Measurements from ENCODE around the gene KRT73. TPM values are rescaled to one million over a fixed set of nuclear protein-coding genes. Genes with fewer than 3 reads are reported as not detected.
A peak's percentile ranks its signal among the peaks of the same experiment; 100 is the strongest.

KRT73 gene
- total and polyA plus RNA-seq, 9 of the 15 experiments (the other 6 are each of a cell fraction or from before 2014, with no cell fraction given) = 0.09 to 0.18 (median 0.13) TPM; not detected in 5

GRCh38 chr12:52559979-52560378 is 58.4 kb downstream of the KRT73 start:
- Histone ChIP-seq H3K4me1 (replicated peaks in 1 of 2; ENCODE audit: control insufficient read depth in 2 of 2, insufficient read depth in 2 of 2, low read length in 2 of 2) (no peaks in the 10 kb centered on the region), H3K4me3 (no peak overlapping the region), H3K27ac (ENCODE audit: extremely low read depth, low read depth, low read length) (no peak overlapping the region), H4K20me1 (replicated peaks; ENCODE audit: control insufficient read depth, insufficient read depth, low read length) (no peaks in the 10 kb centered on the region), H3K4me2 (ENCODE audit: insufficient read depth, low read length) (no peak overlapping the region), H2AFZ (ENCODE audit: low read depth, low read length) (no peak overlapping the region), H3K9me3 (replicated peaks; ENCODE audit: control insufficient read depth, insufficient read depth, low read depth, low read length) (no peaks in the 10 kb centered on the region), H3K36me3 (ENCODE audit: control insufficient read depth, insufficient read depth, low read length) (no peaks in the 10 kb centered on the region), H3K9me1 (ENCODE audit: control insufficient read depth, insufficient read depth, low read length) (no peaks in the 10 kb centered on the region), H3K27me3 (ENCODE audit: control insufficient read depth in 2 of 2, insufficient read depth in 2 of 2, low read length in 2 of 2) (peaks cover 0 to 28% of the 10 kb centered on the region in 2 experiments; a peak in 2 of 5 replicates), H3K79me2 (ENCODE audit: control insufficient read depth, insufficient read depth, low read length) (no peaks in the 10 kb centered on the region), H3K9ac (ENCODE audit: insufficient read depth in 1 of 2, low read depth in 2 of 2, low read length in 2 of 2) (no peak overlapping the region)
- 0% methylated on average over 4 of the region's 4 CpGs for WGBS (ENCODE audit: insufficient coverage, low coverage, missing lambda C conversion rate)
- TF ChIP-seq ZNF316 (IDR thresholded peaks at IDR 0.05) (peak; percentile 20; the same call in 1 of the 2 replicates), NBN (IDR thresholded peaks at IDR 0.05; ENCODE audit: low read depth) (no peak), SIN3B (IDR thresholded peaks at IDR 0.05; ENCODE audit: low read depth) (no peak), MAFG (tag; conservative IDR thresholded peaks at IDR 0.05) (0 out of 2 replicates have a peak, but pooled peaks have one; percentile 11)
- DNase-seq (ENCODE audit: extremely low read depth in 1 of 4, low spot score in 3 of 4) = no peak
- ChIA-PET CTCF (ENCODE audit: low intra/inter-chr PET ratio) (no interaction called here), POLR2A (interaction anchor here (0.6 to 1.6 kb wide), 3 partner anchors 10 to 125 kb away, joined by 3 to 8 read pairs (median 3); no protein-coding TSS in a partner anchor)
- BruUV-seq (replicated peaks) = no TSS peak
- no peak for FAIRE-seq
- ATAC-seq = no peak
- intact Hi-C loops (cut with micrococcal nuclease) = no loop called here
- in situ Hi-C loops (cut with MboI) = no loop called here

GRCh38 chr12:52558781-52559445 is 59.4 kb downstream of the KRT73 start:
- Histone ChIP-seq H3K9me1 (ENCODE audit: control insufficient read depth, insufficient read depth, low read length) (no peaks in the 10 kb centered on the region), H3K4me3 (no peak overlapping the region), H3K9ac (ENCODE audit: insufficient read depth in 1 of 2, low read depth in 2 of 2, low read length in 2 of 2) (no peak overlapping the region), H3K27me3 (ENCODE audit: control insufficient read depth in 2 of 2, insufficient read depth in 2 of 2, low read length in 2 of 2) (peaks cover 0 to 26% of the 10 kb centered on the region in 2 experiments; a peak in 2 of 5 replicates), H3K27ac (ENCODE audit: extremely low read depth, low read depth, low read length) (no peak overlapping the region), H4K20me1 (replicated peaks; ENCODE audit: control insufficient read depth, insufficient read depth, low read length) (no peaks in the 10 kb centered on the region; the same call in 1 of the 2 replicates), H3K4me1 (replicated peaks in 1 of 2; ENCODE audit: control insufficient read depth in 2 of 2, insufficient read depth in 2 of 2, low read length in 2 of 2) (no peaks in the 10 kb centered on the region), H3K36me3 (ENCODE audit: control insufficient read depth, insufficient read depth, low read length) (no peaks in the 10 kb centered on the region), H3K79me2 (ENCODE audit: control insufficient read depth, insufficient read depth, low read length) (no peaks in the 10 kb centered on the region), H2AFZ (ENCODE audit: low read depth, low read length) (no peak overlapping the region), H3K4me2 (ENCODE audit: insufficient read depth, low read length) (no peak overlapping the region), H3K9me3 (replicated peaks; ENCODE audit: control insufficient read depth, insufficient read depth, low read depth, low read length) (no peaks in the 10 kb centered on the region)
- ChIA-PET CTCF (ENCODE audit: low intra/inter-chr PET ratio) (no interaction called here), POLR2A (interaction anchor here (0.6 kb wide), 1 partner anchor 1513 kb away, joined by 3 read pairs; no protein-coding TSS in a partner anchor)
- no TSS peak for BruUV-seq (replicated peaks)
- intact Hi-C loops (cut with micrococcal nuclease) = no loop called here
- WGBS (ENCODE audit: insufficient coverage, low coverage, missing lambda C conversion rate) = 3% methylated on average over 8 of the region's 8 CpGs
- no peak for ATAC-seq
- no peak for FAIRE-seq
- DNase-seq (ENCODE audit: extremely low read depth in 1 of 4, low spot score in 3 of 4) = no peak
- no peak for TF ChIP-seq YBX1 (IDR thresholded peaks at IDR 0.05)
- TF ChIP-seq STAG1 (CRISPR knock-in tag; IDR thresholded peaks at IDR 0.05; ENCODE audit: borderline replicate concordance) = no peak
- TF ChIP-seq RBM15 (IDR thresholded peaks at IDR 0.05; ENCODE audit: insufficient read depth, low read length) = no peak
- TF ChIP-seq CHD2 (IDR thresholded peaks at IDR 0.05; ENCODE audit: low read depth, low read length) = no peak
- no peak for TF ChIP-seq MCM2 (IDR thresholded peaks at IDR 0.05; ENCODE audit: low read depth)
- in situ Hi-C loops (cut with MboI) = no loop called here
